ENCODE results near the gene GRIFIN. TPM values are rescaled to one million over a fixed set of nuclear protein-coding genes. Genes with fewer than 3 reads are reported as not detected.

The GRIFIN gene
- total and polyA plus RNA-seq, 9 of the 15 experiments (the other 6 are each of a cell fraction or from before 2014, with no cell fraction given), result not detected

- ATAC-seq (no peak), DNase-seq (ENCODE audit: extremely low read depth in 1 of 4, low spot score in 3 of 4) (no peak), FAIRE-seq (no peak)
- ChIA-PET CTCF (ENCODE audit: low intra/inter-chr PET ratio) (interaction anchor here (2.2 to 2.3 kb wide), 2 partner anchors 19 to 891 kb away, joined by 9 to 12 read pairs; no protein-coding TSS in a partner anchor), POLR2A (interaction anchor here (0.5 to 1.9 kb wide), 2 partner anchors 11 to 384 kb away, joined by 3 to 6 read pairs; no protein-coding TSS in a partner anchor)
- Histone ChIP-seq H3K27me3 (ENCODE audit: control insufficient read depth in 2 of 2, insufficient read depth in 2 of 2, low read length in 2 of 2) (peaks cover 0 to 25% of the 10 kb centered on the region in 2 experiments; a peak in 4 of 5 replicates), H3K9ac (ENCODE audit: insufficient read depth in 1 of 2, low read depth in 2 of 2, low read length in 2 of 2) (peak overlapping the region in 1 of 2 experiments; percentile 28; a peak in 1 of 4 replicates), H3K79me2 (ENCODE audit: control insufficient read depth, insufficient read depth, low read length) (no peaks in the 10 kb centered on the region), H2AFZ (ENCODE audit: low read depth, low read length) (no peak overlapping the region), H3K9me1 (ENCODE audit: control insufficient read depth, insufficient read depth, low read length) (no peaks in the 10 kb centered on the region), H3K4me2 (ENCODE audit: insufficient read depth, low read length) (no peak overlapping the region), H4K20me1 (replicated peaks; ENCODE audit: control insufficient read depth, insufficient read depth, low read length) (peaks cover 6% of the 10 kb centered on the region; the same call in 1 of the 2 replicates), H3K4me1 (replicated peaks in 1 of 2; ENCODE audit: control insufficient read depth in 2 of 2, insufficient read depth in 2 of 2, low read length in 2 of 2) (peaks cover 0 to 35% of the 10 kb centered on the region in 2 experiments; a peak in 2 of 5 replicates), H3K27ac (ENCODE audit: extremely low read depth, low read depth, low read length) (no peak overlapping the region), H3K36me3 (ENCODE audit: control insufficient read depth, insufficient read depth, low read length) (no peaks in the 10 kb centered on the region), H3K4me3 (no peak overlapping the region), H3K9me3 (replicated peaks; ENCODE audit: control insufficient read depth, insufficient read depth, low read depth, low read length) (no peaks in the 10 kb centered on the region)
- 30% methylated on average over 18 of the region's 19 CpGs for WGBS (ENCODE audit: insufficient coverage, low coverage, missing lambda C conversion rate)
- in situ Hi-C loops (cut with MboI), result no loop called here
- intact Hi-C loops (cut with micrococcal nuclease), result loop anchor here (10.0 kb wide), 1 partner anchor 194 kb away; no protein-coding TSS in a partner anchor
- BruUV-seq (replicated peaks), result no TSS peak
- no peak for TF ChIP-seq E2F6 (IDR thresholded peaks at IDR 0.05; ENCODE audit: borderline replicate concordance in 1 of 2, extremely low read depth in 1 of 2, insufficient read depth in 1 of 2, insufficient read length in 1 of 2, low read depth in 1 of 2, low read length in 1 of 2, poor library complexity in 1 of 2, severe bottlenecking in 1 of 2)
- no peak for TF ChIP-seq ZNF76 (CRISPR knock-in tag; IDR thresholded peaks at IDR 0.05; ENCODE audit: borderline replicate concordance)
- TF ChIP-seq DACH1 (IDR thresholded peaks at IDR 0.05; ENCODE audit: partially characterized antibody), result no peak
- TF ChIP-seq TAF7 (tag; IDR thresholded peaks at IDR 0.05), result no peak
- no peak for TF ChIP-seq NR4A1 (CRISPR knock-in tag; IDR thresholded peaks at IDR 0.05)
- TF ChIP-seq NR4A1 (tag; IDR thresholded peaks at IDR 0.05), result no peak
- TF ChIP-seq POLR2B (IDR thresholded peaks at IDR 0.05; ENCODE audit: low read depth, partially characterized antibody), result no peak
- TF ChIP-seq RFX1 (IDR thresholded peaks at IDR 0.05), result no peak
- TF ChIP-seq ZNF589 (CRISPR knock-in tag; IDR thresholded peaks at IDR 0.05; ENCODE audit: low read depth), result no peak
- TF ChIP-seq, protein P1, sequence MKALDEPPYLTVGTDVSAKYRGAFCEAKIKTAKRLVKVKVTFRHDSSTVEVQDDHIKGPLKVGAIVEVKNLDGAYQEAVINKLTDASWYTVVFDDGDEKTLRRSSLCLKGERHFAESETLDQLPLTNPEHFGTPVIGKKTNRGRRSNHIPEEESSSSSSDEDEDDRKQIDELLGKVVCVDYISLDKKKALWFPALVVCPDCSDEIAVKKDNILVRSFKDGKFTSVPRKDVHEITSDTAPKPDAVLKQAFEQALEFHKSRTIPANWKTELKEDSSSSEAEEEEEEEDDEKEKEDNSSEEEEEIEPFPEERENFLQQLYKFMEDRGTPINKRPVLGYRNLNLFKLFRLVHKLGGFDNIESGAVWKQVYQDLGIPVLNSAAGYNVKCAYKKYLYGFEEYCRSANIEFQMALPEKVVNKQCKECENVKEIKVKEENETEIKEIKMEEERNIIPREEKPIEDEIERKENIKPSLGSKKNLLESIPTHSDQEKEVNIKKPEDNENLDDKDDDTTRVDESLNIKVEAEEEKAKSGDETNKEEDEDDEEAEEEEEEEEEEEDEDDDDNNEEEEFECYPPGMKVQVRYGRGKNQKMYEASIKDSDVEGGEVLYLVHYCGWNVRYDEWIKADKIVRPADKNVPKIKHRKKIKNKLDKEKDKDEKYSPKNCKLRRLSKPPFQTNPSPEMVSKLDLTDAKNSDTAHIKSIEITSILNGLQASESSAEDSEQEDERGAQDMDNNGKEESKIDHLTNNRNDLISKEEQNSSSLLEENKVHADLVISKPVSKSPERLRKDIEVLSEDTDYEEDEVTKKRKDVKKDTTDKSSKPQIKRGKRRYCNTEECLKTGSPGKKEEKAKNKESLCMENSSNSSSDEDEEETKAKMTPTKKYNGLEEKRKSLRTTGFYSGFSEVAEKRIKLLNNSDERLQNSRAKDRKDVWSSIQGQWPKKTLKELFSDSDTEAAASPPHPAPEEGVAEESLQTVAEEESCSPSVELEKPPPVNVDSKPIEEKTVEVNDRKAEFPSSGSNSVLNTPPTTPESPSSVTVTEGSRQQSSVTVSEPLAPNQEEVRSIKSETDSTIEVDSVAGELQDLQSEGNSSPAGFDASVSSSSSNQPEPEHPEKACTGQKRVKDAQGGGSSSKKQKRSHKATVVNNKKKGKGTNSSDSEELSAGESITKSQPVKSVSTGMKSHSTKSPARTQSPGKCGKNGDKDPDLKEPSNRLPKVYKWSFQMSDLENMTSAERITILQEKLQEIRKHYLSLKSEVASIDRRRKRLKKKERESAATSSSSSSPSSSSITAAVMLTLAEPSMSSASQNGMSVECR (CRISPR knock-in tag; IDR thresholded peaks at IDR 0.05), result peak; percentile 20; the same call in 1 of the 2 replicates
- TF ChIP-seq SMAD3 (CRISPR knock-in tag; conservative IDR thresholded peaks at IDR 0.05), result no peak
- TF ChIP-seq ZFP1 (CRISPR knock-in tag; IDR thresholded peaks at IDR 0.05), result no peak
- TF ChIP-seq TCF7L2 (IDR thresholded peaks at IDR 0.05; ENCODE audit: low read depth, low read length), result no peak
- TF ChIP-seq ZNF830 (CRISPR knock-in tag; IDR thresholded peaks at IDR 0.05), result no peak
- peak; percentile 60 to 77; a peak in 3 of 4 replicates for TF ChIP-seq KDM1A (IDR thresholded peaks at IDR 0.05)
Measured at GRCh38 chr7:2470204-2471021, 5.8 kb downstream of the GRIFIN start.
